B cell (primary cell): Measurements from ENCODE around the gene PARD3B.

Experiments
- CTCF ChIP-seq: fragments of 200-600 bp; IDR thresholded peaks from one replicate; pipeline ENCODE4 v1.8.0; 2022; ENCODE audit warnings: antibody characterized with exemption, mild to moderate bottlenecking
- EZH2 ChIP-seq: IDR thresholded peaks from 2 replicates; pipeline ENCODE4 v1.6.1; 2012; ENCODE audit warnings: borderline replicate concordance, low read depth, mild to moderate bottlenecking, moderate library complexity, low read length; ENCODE audit not compliant: insufficient read depth, poor library complexity, severe bottlenecking

DNA sequence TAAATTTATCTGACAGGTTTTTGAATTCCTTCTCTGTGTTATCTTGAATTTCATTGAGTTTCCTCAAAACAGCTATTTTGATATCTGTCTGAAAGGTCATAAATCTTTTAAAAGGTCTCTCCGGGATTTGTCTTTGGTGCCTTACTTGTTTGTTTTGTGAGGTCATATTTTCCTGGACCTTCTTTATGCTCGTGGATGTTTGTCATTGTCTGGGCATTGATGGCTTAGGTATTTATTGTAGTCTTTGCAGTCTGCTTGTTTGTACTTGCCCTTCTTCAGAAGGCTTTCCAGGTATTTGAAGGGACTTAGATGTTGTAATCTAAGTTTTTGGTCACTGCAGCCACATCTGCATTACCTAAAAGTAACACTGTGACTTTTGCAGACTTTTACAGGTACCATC is 355.2 kb downstream of the PARD3B start:
- TF ChIP-seq CTCF (no peak), EZH2 (no peak)
